GM19193 (cell line): ENCODE data around the gene MME.

ENCODE experiments used
- POLR2A ChIP-seq: IDR thresholded peaks from 4 replicates; pipeline ENCODE4 v1.6.1; 2011; ENCODE audit not compliant: insufficient read depth, insufficient read length; ENCODE audit errors: extremely low read depth

The MME gene

DNA sequence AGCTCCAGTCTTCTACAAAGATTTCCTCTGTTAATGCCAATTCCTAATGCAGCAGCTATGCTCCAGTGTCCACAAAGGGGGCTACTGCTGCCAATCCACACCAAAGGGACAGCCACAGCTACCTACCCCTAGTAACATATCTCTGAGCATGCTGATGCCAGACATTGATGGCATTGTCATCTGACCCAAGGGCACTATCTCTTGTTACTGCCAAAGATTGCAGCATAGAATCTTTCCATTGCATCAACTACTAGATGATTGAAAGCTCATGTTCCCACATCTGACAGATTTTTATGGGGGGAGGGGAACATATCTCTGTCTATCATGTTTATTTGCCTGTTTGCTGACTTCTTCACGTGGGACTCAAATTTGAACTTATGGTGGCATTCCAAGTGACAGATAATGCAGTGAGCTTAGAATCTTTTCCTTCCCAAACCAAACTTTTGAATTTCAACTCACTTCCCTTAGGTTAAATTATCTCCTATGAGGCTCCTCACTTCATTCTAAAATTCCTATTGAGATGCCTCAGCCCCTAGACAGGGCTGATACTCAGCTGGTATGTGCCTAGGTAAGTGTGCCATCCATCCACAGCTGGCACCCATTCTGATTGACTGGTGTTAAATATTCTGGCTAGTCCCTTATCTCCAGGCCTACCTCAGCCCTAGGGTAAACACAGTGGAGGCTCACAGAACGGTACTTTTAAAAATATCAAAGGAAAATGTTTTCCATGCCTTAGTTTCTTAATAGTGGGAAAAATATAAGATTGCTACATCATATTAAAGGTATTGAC, 113.0 kb downstream of the MME start:
- TF ChIP-seq POLR2A: no peak

DNA sequence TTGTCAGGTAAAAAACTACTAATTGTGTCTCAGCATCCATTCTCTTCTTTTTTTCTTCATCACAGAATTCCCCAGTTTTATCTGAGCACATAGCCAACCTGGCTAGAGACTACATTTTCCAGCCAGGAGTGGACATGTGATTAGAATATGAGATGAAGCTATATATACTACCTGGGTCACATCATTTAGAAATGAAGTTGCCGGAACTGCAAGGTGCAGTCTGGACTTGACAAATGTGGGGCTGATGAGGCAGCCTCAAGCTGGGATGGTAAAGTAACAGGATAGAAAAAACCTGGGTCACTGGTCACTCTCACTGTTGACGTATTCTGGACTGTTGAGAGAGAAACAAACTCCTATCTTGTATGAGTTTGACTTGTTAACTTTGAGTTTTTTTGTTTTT, 113.7 kb downstream of the MME start:
- TF ChIP-seq POLR2A: no peak

DNA sequence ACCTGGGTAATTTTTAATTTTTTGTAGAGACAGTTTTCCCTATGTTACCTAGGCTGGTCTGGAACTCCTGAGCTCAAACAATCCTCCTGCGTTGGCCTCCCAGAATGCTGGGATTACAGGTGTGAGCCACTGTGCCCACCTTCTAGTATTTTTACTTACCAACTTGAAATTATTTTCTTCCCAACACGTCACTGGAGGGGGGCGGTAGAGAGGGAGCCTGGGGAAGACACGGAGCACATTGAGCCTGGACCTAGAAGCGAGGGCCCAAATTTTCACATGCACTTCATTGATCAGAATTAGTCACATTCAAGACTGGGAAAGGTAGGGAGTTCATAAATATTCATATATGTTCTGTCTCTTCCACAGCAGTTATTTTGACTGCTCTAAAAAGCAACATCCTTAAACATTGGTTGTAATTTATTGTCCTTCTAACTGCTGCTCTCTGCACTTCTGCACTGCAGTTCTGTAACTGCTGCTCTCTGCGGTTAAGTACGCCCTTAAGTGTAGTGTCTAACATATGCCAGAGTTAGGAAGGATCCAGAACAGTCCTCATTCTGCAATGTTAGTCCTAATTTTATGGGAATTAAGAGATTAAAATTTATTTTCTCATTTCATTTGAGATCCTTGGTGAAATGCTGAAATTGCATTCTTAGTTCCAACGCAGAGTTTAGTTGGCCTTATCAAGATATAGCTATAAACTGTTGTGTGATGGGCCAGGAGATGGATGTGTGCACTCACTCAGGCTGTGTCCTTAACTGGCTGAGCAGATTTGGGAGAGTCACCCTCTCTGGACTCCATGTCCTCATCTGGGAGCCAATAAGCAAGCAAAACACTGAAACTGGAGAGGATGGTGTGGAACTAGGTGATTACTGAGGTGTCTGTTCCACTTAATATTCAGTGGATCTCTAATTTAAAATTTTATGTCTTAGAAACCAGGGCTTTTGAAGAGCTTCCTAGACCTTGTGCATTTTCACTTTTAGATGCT, 115.1 kb downstream of the MME start:
- no peak for TF ChIP-seq POLR2A

DNA sequence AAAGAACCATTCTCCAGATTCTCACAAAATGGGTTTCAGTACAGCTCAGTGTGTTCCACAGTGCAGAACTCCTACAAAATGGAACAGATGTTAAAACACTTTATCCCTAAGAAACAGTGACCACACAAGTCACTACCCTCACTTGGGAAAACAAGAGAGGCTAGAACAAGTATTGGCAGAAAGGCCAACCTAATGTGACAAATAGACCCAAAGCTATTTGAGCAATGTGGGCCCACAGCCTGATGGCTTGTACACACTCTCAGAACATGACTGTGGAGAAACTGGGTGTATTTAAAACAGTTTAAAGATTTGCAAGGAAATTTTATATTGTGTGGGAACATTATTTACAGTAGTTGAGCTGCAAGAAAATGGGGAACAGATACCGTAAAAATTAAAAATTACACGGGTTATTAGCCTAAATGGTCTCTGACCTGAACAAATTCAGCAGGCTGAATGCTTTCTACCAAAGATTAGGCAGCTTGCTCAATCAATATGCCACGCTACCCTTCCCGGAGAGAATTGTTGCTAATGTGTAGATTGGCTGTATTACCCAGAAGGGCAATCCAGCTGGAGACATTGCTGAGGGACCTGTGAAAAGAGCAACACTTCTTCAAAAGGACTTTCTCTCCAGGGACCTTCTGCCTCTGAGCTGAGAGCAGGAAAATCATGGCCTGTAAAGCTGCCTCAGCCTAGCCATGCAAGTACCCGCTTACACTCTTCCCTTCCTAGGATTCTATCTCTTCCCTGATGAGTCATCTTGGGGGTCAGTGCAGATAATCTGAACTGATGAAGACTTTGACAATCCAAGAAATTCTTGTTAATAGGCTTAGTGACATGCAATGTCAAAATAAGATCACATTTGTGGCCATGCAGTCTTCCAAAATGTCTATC, 116.3 kb downstream of the MME start:
- TF ChIP-seq POLR2A: no peak

DNA sequence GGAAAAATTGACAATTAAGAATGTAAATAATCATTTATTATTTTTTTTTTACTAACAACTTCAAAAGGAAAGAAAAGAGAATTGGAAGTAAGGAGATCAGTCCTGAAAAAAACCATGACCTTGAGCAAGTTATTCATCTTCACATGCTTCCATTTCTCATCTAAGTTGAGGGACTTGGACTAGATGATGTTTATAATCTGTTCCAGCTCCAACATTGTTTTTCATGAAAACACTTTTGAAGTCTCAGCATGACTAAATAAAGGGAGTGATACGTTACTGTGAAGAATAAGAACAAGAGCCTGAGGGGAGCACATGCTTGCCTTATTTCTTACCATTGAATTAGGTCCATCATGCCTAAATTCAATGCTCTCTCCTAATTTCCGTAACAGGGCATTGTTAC, 117.7 kb downstream of the MME start:
- no peak for TF ChIP-seq POLR2A

DNA sequence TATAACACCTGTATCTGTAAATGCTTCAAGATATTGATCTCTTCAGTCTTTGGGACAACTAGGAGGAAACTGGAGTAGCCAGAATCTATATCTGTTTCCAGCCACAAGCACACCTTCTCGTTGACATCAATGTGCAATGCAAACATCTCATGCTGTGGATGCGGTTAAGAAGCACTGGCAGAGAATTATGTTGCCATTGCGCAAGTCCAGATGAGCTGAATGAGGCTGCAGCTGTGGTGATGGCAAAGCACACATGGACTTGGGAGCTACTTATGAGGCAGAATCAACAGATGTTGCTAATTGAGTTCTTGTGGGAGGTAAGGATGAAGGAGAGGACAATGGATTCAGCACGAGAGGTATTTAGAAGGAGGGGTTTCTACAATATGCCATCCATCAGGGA, 122.5 kb downstream of the MME start:
- no peak for TF ChIP-seq POLR2A

DNA sequence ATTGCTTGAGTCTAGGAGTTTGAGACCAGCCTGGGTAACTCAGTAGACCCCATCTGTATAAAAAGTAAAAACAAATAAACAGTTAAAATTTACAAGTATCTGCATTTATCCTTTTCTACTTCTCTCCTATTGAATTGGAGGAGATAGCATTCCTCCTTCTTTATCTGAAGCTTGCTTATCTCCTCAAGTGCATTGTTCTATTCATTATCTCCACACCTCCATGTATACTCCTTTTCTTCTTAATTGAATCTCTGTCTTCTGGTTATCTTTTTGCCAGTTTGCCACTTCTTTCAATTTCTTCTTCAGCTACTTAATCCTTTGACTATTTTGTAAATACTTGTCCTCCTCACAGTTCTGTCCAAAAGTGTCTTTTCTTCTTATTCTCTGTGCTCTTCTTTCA, 124.7 kb downstream of the MME start:
- no peak for TF ChIP-seq POLR2A

DNA sequence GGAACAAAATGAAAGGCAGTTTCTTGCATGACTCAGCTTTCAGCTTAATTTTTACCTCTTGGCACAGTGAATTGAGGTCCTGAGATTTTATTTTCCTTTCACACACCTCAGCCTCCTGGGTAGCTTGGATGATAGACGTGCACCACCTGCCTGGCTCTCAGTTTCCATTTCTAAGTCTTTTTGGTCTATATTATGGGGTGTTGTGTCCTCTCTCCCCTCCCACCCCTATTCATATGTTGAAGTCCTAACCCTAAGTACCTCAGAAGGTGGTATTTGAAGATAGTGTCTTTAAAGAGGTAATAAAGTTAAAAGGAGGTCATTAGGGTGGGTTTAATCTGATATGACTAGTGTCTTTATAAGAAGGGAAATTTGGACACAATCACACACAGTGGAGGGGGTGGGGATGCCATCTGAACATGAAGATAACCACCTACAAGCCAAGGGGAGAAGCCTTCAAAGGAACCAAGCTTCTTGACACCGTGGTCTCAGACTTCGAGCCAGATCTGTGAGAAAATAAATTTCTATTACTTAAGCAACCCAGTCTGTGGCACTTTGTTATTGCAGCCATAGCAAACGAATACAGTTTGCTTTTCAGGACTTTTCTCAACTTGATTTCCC, 128.2 kb downstream of the MME start:
- TF ChIP-seq POLR2A: no peak

DNA sequence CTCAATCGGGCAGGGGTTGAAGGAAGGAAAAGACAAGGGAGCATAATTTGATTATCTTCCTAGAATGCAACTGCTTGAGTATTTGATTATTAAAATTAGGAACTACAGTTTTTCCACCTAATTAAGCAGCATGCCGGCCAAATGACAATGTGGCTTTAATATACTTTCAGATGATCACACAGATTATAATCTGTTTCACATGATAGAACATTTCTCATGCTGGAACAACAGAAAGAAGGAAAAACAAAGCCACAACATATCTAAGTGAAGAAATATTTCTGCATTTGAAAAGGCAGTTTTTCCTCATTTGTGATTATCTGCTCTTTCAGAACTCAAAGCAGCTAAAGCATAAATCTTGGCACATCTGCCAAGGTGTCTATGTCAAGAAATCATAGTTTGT, 130.6 kb downstream of the MME start:
- TF ChIP-seq POLR2A: no peak

DNA sequence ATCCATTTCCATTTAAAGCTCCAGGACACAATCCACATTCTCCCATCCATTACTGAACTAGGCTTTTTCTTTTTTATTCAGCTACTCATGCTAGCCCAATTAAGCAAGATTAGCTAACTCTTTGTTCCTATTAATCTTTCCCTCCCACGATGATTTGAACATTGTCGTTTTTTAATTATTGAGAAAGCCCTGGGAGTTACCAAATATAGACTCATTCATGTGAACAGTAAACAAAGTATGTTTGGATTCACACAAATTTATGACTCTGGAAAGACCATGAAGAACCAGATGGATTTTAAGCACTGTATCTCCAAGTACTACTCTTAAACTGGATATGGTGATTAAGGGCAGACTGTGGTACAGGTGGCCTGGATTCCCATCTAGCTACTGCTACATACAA, 131.1 kb downstream of the MME start:
- no peak for TF ChIP-seq POLR2A

DNA sequence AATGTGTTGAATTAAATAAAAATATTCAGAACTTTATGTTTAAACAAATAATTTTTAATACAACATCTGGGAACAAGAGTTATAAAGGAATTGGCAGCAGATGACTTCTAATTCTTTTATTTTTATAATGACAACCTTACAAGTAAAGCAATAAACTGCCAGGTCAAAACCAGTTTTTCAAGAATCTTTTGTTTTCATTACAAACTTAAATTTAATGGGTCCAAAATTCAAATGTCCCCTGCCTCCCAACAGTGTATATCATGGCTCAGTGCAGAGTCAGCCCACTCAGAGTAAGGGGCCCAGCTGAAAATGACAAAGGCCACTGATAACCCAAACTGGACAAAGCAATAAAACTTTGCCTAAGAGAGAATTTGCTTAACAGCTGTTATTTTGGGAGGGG, 131.8 kb downstream of the MME start:
- TF ChIP-seq POLR2A: no peak

DNA sequence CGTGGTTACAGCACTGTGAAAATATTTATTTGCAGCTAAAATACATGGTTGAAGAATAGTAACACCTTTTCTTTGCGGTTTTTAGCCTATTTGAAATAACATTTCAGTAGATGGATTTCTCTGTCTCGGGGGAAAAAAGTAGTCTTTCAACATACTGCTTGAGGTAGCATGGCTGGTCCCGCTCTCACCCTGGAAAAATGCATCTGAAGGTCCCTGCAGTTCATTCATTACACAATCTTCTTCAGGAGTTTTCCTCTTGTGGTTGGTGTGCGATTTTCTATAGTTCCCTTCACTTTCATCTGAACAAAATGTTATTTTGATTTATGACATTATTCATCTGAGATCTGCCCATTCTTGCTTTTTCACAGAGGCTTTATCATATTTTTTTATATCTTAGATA, 137.5 kb downstream of the MME start:
- TF ChIP-seq POLR2A: no peak

DNA sequence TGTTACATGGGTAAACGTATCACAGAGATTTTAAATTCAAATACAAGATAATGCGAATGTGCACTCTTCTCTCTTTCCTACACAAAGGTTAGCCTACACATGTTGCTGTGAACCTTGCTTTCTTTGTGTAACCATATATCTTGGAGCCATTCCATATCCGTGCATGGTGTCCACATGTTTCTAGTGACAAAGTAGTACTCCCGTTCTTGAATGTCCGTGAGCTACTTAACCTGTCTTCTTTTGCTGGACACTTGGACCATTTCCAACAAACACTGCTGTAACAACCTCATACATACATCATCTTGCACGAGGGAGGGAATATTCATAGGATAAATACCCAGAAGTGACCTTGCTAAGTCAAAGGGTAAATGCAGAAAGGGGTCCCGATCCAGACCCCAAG, 138.3 kb downstream of the MME start:
- TF ChIP-seq POLR2A: no peak

DNA sequence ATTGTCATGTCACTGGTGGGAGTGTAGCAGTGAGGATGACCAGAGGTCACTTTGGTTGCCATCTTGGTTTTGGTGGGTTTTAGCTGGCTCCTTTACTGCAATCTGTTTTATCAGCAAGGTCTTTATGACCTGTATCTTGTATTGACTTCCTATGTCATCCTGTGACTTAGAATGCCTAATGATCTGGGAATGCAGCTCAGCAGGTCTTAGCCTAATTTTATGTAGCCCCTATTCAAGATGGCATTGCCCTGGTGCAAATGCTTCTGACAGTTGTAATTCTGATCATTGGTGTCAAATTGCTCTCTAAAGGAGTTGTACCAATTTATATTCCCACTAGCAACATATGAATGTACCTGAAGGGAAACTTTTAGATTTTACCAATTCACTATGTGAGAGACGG, 139.0 kb downstream of the MME start:
- no peak for TF ChIP-seq POLR2A
